Measurements from ENCODE around the gene IVD. TPM values are rescaled to one million over a fixed set of nuclear protein-coding genes. Genes with fewer than 3 reads are reported as not detected.

The IVD gene
- total and polyA plus RNA-seq, 2 donors (not counting 1 experiment from before 2014, with no cell fraction given): 41.7 to 106 TPM

DNA sequence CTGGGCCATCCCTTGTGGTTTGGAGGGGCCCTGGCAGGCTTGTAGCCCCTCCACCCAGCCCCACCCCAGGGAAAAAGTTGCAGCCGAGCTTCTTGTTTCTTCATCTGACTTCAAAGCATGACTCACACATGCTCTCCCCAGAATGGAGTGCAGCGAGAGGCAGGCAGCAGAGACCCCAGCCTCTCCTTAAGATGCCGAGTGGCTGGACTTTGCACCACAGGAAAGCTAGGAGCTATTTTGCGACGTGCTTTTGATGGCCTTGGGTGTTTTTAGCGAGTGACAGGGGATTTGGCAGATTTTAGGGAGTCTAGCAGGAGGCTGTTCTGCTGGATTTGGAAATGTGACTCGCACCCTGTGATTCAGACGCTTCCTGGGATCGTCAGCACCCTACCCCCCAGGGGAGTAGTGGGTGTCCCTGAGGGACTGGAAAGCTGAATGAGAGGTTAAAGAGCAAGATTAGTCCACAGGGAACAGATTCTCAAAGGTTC lies 49.4 kb downstream of the IVD start:
- Histone ChIP-seq H3K4me3 (ENCODE audit: control extremely low read depth in 1 of 5, extremely low read depth in 1 of 5, insufficient read depth in 1 of 5, low read depth in 2 of 5, low read length in 4 of 5) (no peak overlapping the region), H3K9me3 (ENCODE audit: control extremely low read depth in 1 of 3, control insufficient read depth in 2 of 3, insufficient read depth in 1 of 3, low read length in 2 of 3) (no peaks in the 10 kb centered on the region), H2AFZ (ENCODE audit: insufficient read depth, low read depth, low read length, poor library complexity, severe bottlenecking) (no peak overlapping the region), H4K20me1 (ENCODE audit: control insufficient read depth, insufficient read depth, low read length, poor library complexity, severe bottlenecking) (peaks cover 96% of the 10 kb centered on the region), H3K36me3 (replicated peaks in 1 of 2; ENCODE audit: control extremely low read depth in 1 of 2, control insufficient read depth in 1 of 2, extremely low read depth in 1 of 2, insufficient read depth in 2 of 2, low read length in 1 of 2) (peaks cover 0 to 15% of the 10 kb centered on the region in 2 experiments), H3K79me2 (ENCODE audit: control insufficient read depth, insufficient read depth, low read length) (peaks cover 97% of the 10 kb centered on the region), H3K27me3 (replicated peaks in 1 of 4; ENCODE audit: control extremely low read depth in 1 of 4, control insufficient read depth in 3 of 4, insufficient read depth in 4 of 4, low read length in 3 of 4) (no peaks in the 10 kb centered on the region), H3K4me1 (ENCODE audit: control insufficient read depth in 2 of 2, insufficient read depth in 2 of 2, low read length in 2 of 2) (peaks cover 31 to 39% of the 10 kb centered on the region in 2 donors), H3K9ac (ENCODE audit: low read length) (no peak overlapping the region), H3K4me2 (replicated peaks; ENCODE audit: low read depth, low read length, poor library complexity, severe bottlenecking) (no peak overlapping the region), H3K27ac (ENCODE audit: low read length in 2 of 2) (no peak overlapping the region)
- H3K27ac Mint-ChIP-seq: peak overlapping the region; percentile 15
- WGBS (ENCODE audit: insufficient coverage): 83% methylated on average over 9 of the region's 9 CpGs
- ChIA-PET CTCF (interaction anchor here (0.6 to 1.4 kb wide), 2 partner anchors 8 to 200 kb away, joined by 3 to 4 read pairs; no protein-coding TSS in a partner anchor), POLR2A (no interaction called here)
- no peak for ATAC-seq (ENCODE audit: low read depth)
- H3K4me3 Mint-ChIP-seq: no peak overlapping the region
- TF ChIP-seq EZH2 (IDR thresholded peaks at IDR 0.05; ENCODE audit: borderline replicate concordance, insufficient read depth, low read depth, low read length, poor library complexity, severe bottlenecking): no peak
- TF ChIP-seq, protein P1, sequence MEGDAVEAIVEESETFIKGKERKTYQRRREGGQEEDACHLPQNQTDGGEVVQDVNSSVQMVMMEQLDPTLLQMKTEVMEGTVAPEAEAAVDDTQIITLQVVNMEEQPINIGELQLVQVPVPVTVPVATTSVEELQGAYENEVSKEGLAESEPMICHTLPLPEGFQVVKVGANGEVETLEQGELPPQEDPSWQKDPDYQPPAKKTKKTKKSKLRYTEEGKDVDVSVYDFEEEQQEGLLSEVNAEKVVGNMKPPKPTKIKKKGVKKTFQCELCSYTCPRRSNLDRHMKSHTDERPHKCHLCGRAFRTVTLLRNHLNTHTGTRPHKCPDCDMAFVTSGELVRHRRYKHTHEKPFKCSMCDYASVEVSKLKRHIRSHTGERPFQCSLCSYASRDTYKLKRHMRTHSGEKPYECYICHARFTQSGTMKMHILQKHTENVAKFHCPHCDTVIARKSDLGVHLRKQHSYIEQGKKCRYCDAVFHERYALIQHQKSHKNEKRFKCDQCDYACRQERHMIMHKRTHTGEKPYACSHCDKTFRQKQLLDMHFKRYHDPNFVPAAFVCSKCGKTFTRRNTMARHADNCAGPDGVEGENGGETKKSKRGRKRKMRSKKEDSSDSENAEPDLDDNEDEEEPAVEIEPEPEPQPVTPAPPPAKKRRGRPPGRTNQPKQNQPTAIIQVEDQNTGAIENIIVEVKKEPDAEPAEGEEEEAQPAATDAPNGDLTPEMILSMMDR (IDR thresholded peaks at IDR 0.05): no peak
- H3K9me3 Mint-ChIP-seq (ENCODE audit: insufficient read depth): no peaks in the 10 kb centered on the region
- intact Hi-C loops (cut with micrococcal nuclease): no loop called here
- no peaks in the 10 kb centered on the region for H3K27me3 Mint-ChIP-seq
- peaks cover 54% of the 10 kb centered on the region for H3K4me1 Mint-ChIP-seq
- no peak for DNase-seq

DNA sequence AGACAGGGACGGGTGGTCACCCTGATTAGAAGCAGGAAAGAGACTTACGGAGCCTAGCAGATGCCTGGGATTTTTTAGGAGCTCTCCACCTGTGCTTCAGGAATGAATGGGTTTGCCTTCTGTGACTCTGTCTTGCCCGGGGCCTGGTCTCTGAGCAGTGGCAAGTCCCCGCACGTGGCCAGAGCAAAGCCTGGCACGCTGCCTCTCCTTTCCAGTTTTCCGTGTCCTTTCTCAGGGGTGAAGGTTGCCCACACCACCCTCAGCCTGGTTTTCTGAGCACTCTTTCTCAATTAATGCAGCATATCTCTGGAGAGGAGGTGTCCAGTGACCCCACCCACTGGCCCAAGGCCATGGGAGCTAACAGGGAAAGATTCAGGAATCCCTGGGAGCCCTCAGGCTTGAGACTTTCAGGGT lies 50.7 kb downstream of the IVD start:
- Histone ChIP-seq H3K9ac (ENCODE audit: low read length) (no peak overlapping the region), H2AFZ (ENCODE audit: insufficient read depth, low read depth, low read length, poor library complexity, severe bottlenecking) (no peak overlapping the region), H4K20me1 (ENCODE audit: control insufficient read depth, insufficient read depth, low read length, poor library complexity, severe bottlenecking) (peaks cover 95% of the 10 kb centered on the region), H3K4me2 (replicated peaks; ENCODE audit: low read depth, low read length, poor library complexity, severe bottlenecking) (no peak overlapping the region), H3K9me3 (ENCODE audit: control extremely low read depth in 1 of 3, control insufficient read depth in 2 of 3, insufficient read depth in 1 of 3, low read length in 2 of 3) (no peaks in the 10 kb centered on the region), H3K4me1 (ENCODE audit: control insufficient read depth in 2 of 2, insufficient read depth in 2 of 2, low read length in 2 of 2) (peaks cover 30 to 39% of the 10 kb centered on the region in 2 donors), H3K4me3 (ENCODE audit: control extremely low read depth in 1 of 5, extremely low read depth in 1 of 5, insufficient read depth in 1 of 5, low read depth in 2 of 5, low read length in 4 of 5) (no peak overlapping the region), H3K27ac (ENCODE audit: low read length in 2 of 2) (no peak overlapping the region), H3K27me3 (replicated peaks in 1 of 4; ENCODE audit: control extremely low read depth in 1 of 4, control insufficient read depth in 3 of 4, insufficient read depth in 4 of 4, low read length in 3 of 4) (no peaks in the 10 kb centered on the region), H3K36me3 (replicated peaks in 1 of 2; ENCODE audit: control extremely low read depth in 1 of 2, control insufficient read depth in 1 of 2, extremely low read depth in 1 of 2, insufficient read depth in 2 of 2, low read length in 1 of 2) (peaks cover 0 to 20% of the 10 kb centered on the region in 2 experiments), H3K79me2 (ENCODE audit: control insufficient read depth, insufficient read depth, low read length) (peaks cover 90% of the 10 kb centered on the region)
- ChIA-PET CTCF (interaction anchor here (1.2 kb wide), 1 partner anchor 11 kb away, joined by 3 read pairs; no protein-coding TSS in a partner anchor), POLR2A (no interaction called here)
- WGBS (ENCODE audit: insufficient coverage): 99% methylated on average over 7 of the region's 7 CpGs
- peaks cover 44% of the 10 kb centered on the region for H3K4me1 Mint-ChIP-seq
- no peak overlapping the region for H3K4me3 Mint-ChIP-seq
- TF ChIP-seq, protein P1 (IDR thresholded peaks at IDR 0.05): no peak
- no peak for TF ChIP-seq EZH2 (IDR thresholded peaks at IDR 0.05; ENCODE audit: borderline replicate concordance, insufficient read depth, low read depth, low read length, poor library complexity, severe bottlenecking)
- intact Hi-C loops (cut with micrococcal nuclease): no loop called here
- no peak overlapping the region for H3K27ac Mint-ChIP-seq
- ATAC-seq (ENCODE audit: low read depth) (no peak), DNase-seq (no peak)
- no peaks in the 10 kb centered on the region for H3K27me3 Mint-ChIP-seq
- H3K9me3 Mint-ChIP-seq (ENCODE audit: insufficient read depth): no peaks in the 10 kb centered on the region
